Heart left ventricle (tissue), 13 donors: ENCODE measurements around the gene PLEKHG4.

Source experiments
- CTCF ChIP-seq, 12 donors: fragments of 200-600 bp; sonication (generic) in 4 of 12; IDR thresholded peaks; one replicate each; pipeline versions ENCODE4 v1.5.0 to v1.8.0; 2018 to 2022; ENCODE audit warnings: antibody characterized with exemption in 12 of 12, mild to moderate bottlenecking in 5 of 12
- POLR2A ChIP-seq, 2 donors: fragments of 450-650 bp; IDR thresholded peaks; one replicate each; pipeline ENCODE4 v1.6.1; 2017; ENCODE audit warnings: antibody characterized with exemption in 2 of 2, mild to moderate bottlenecking in 2 of 2, moderate library complexity in 2 of 2
- donor health status: ischemic (EF 13 %, LVEDD 7.1; RV severe dilation, severe dysfunction).
- donor health status: DM: no; HTN: yes; CAD: no.
- donor health status: DM: no; HTN: no; CAD: no.
- donor health status: ischemic (EF 25% LVEDD 6.9; RV normal size, moderate dysfunction).
- donor health status: ischemic (EF 25% LVEDD 5.7; RV mildly dilated, moderate dysfunction).
- donor health status: ischemic (EF 35%, LVEDD 5.7; RV mildly dilated, moderate dysfunction).
- donor health status: nonischemic (EF 11% LVEDD 7.7; RV severe dilation, severe dysfunction).
- donor health status: DM: yes; HTN: yes; CAD: no.
- donor health status: PGD.
- donor health status: ischemic (EF 29% LVEDD 5.4; RV normal size, mild dysfunction).
- donor health status: nonischemic (EF 23%, LVEDD 6.1; RV moderate dilation, normal function).

- TF ChIP-seq CTCF (IDR thresholded peaks at IDR 0.05) (no peak), POLR2A (IDR thresholded peaks at IDR 0.05) (no peak)
Observed at GRCh38 chr16:67301080-67301782, 21.9 kb downstream of the PLEKHG4 start.
